K562 (cell line): ENCODE results near the gene ADAM8. TPM values are rescaled to one million over a fixed set of nuclear protein-coding genes. Genes with fewer than 3 reads are reported as not detected.

Experiments
- ATAC-seq: fragments of 200-7000 bp; cut with Tn5 transposase; 3 replicates; pipeline ENCODE4 v1.9.1; 2020; ENCODE audit warnings: moderate library complexity
- BruUV-seq: library from RNA; stranded (reverse); fragments of 400-500 nt; replicated peaks from 2 replicates; lab custom pipeline; 2021; lab: Mats Ljungman, UMichigan
- CTCF ChIA-PET: fragments of 300-600 bp; formaldehyde crosslinking; extraction: SDS; loops from one replicate; lab custom pipeline; 2021; ENCODE audit warnings: low intra/inter-chr PET ratio; lab: Yijun Ruan, JAX
- POLR2A ChIA-PET: fragments of 300-600, 350-650 bp; sonication (Branson Sonifier 250); formaldehyde crosslinking; extraction: SDS; loops from one replicate; lab custom pipeline; 2021; ENCODE audit warnings: antibody characterized with exemption, inconsistent platforms; lab: Yijun Ruan, JAX
- DNase-seq, 4 experiments: peaks; one replicate each; pipeline versions ENCODE4 v3.0.0 to v3.0.0-alpha.2; 2011 to 2018; ENCODE audit warnings: low spot score in 3 of 4, mixed read lengths in 3 of 4; ENCODE audit errors: extremely low read depth in 1 of 4
- FAIRE-seq: peaks from 2 replicates; lab custom pipeline; 2011; peaks lifted over from hg19 to GRCh38; lab: Jason Lieb, UNC
- H2AFZ ChIP-seq: 2 replicates; pipeline ENCODE4 v1.6.0; 2011; ENCODE audit warnings: low read depth, low read length, control low read depth, inconsistent platforms
- H3K27ac ChIP-seq: fragments of 200-600 bp; 3 replicates; pipeline ENCODE4 v1.8.0; 2011; ENCODE audit warnings: low read depth, mild to moderate bottlenecking, control low read depth, inconsistent platforms, low read length, moderate library complexity, mixed read lengths; ENCODE audit errors: extremely low read depth
- H3K27me3 ChIP-seq, 2 experiments: fragments of 300-600 bp in 1 of 2; 2 replicates in 1 of 2; 3 replicates in 1 of 2; pipeline versions ENCODE4 v1.6.0 to v1.8.0; 2011; ENCODE audit warnings: inconsistent platforms in 2 of 2, low read length in 2 of 2, mild to moderate bottlenecking in 1 of 2, mixed read lengths in 1 of 2, moderate library complexity in 1 of 2; ENCODE audit not compliant: control insufficient read depth in 2 of 2, insufficient read depth in 2 of 2
- H3K36me3 ChIP-seq: fragments of 300-600 bp; 3 replicates; pipeline ENCODE4 v1.8.0; 2011; ENCODE audit warnings: mild to moderate bottlenecking, low read length, inconsistent platforms; ENCODE audit not compliant: control insufficient read depth, insufficient read depth
- H3K4me1 ChIP-seq, 2 experiments: fragments of 200-600 bp in 1 of 2; replicated peaks in 1 of 2; 2 replicates in 1 of 2; 3 replicates in 1 of 2; pipeline versions ENCODE4 v1.5.1 to v1.8.0; 2011; ENCODE audit warnings: inconsistent platforms in 2 of 2, low read length in 2 of 2, mild to moderate bottlenecking in 1 of 2, mixed read lengths in 1 of 2, moderate library complexity in 1 of 2; ENCODE audit not compliant: control insufficient read depth in 2 of 2, insufficient read depth in 2 of 2
- H3K4me2 ChIP-seq: 2 replicates; pipeline ENCODE4 v1.6.1; 2011; ENCODE audit warnings: low read length, control low read depth, inconsistent platforms, mixed read lengths; ENCODE audit not compliant: insufficient read depth
- H3K4me3 ChIP-seq: fragments of 200-600 bp; sonication (generic), shearing (Covaris generic); 2 replicates; pipeline ENCODE4 v1.5.1; 2016; ENCODE audit warnings: control low read depth, inconsistent platforms
- H3K79me2 ChIP-seq: fragments of 200-600 bp; 3 replicates; pipeline ENCODE4 v1.8.0; 2011; ENCODE audit warnings: low read length, inconsistent platforms; ENCODE audit not compliant: control insufficient read depth, insufficient read depth
- H3K9ac ChIP-seq, 2 experiments: 2 replicates each; pipeline versions ENCODE4 v1.6.0 to v1.6.1; 2011; ENCODE audit warnings: low read depth in 2 of 2, low read length in 2 of 2, control low read depth in 1 of 2, inconsistent platforms in 1 of 2, mild to moderate bottlenecking in 1 of 2, mixed read lengths in 1 of 2; ENCODE audit not compliant: insufficient read depth in 1 of 2
- H3K9me1 ChIP-seq: one replicate; pipeline ENCODE4 v1.6.0; 2011; ENCODE audit warnings: inconsistent platforms, mild to moderate bottlenecking, low read length, moderate library complexity; ENCODE audit not compliant: control insufficient read depth, insufficient read depth
- H3K9me3 ChIP-seq: replicated peaks from 2 replicates; pipeline ENCODE4 v1.5.1; 2011; ENCODE audit warnings: low read depth, low read length, inconsistent platforms; ENCODE audit not compliant: control insufficient read depth, insufficient read depth
- H4K20me1 ChIP-seq: replicated peaks from 2 replicates; pipeline ENCODE4 v1.6.1; 2011; ENCODE audit warnings: low read length, inconsistent platforms, mixed read lengths; ENCODE audit not compliant: control insufficient read depth, insufficient read depth
- CEBPG ChIP-seq, 3 experiments: fragments of 200-800 bp in 1 of 3; sonication (Bioruptor generic) in 1 of 3; sonication (generic) in 1 of 3; formaldehyde crosslinking in 1 of 3; IDR thresholded peaks in 2 of 3; conservative IDR thresholded peaks in 1 of 3; 2 replicates each; pipeline versions ENCODE4 v1.6.1 to v1.8.0; 2016 to 2022; ENCODE audit warnings: missing compliant biosample characterization in 2 of 3, missing genetic modification characterization in 2 of 3, mild to moderate bottlenecking in 1 of 3, missing genetic modification reagents in 1 of 3
- DIDO1 ChIP-seq: fragments of 450-650 bp; IDR thresholded peaks from 2 replicates; pipeline ENCODE4 v1.6.1; 2016; ENCODE audit warnings: low read depth, missing biosample characterization, missing genetic modification characterization
- MCM3 ChIP-seq: fragments of 450-650 bp; IDR thresholded peaks from 2 replicates; pipeline ENCODE4 v1.6.1; 2016
- NCOA2 ChIP-seq, 2 experiments: fragments of 450-650 bp; IDR thresholded peaks; 2 replicates each; pipeline ENCODE4 v1.6.1; 2018; ENCODE audit warnings: mild to moderate bottlenecking in 2 of 2, moderate library complexity in 1 of 2; ENCODE audit not compliant: partially characterized antibody in 2 of 2
- PCBP1 ChIP-seq: fragments of 200-400 bp; formaldehyde crosslinking; IDR thresholded peaks from 2 replicates; pipeline ENCODE4 v1.6.1; 2018; ENCODE audit warnings: mild to moderate bottlenecking, low read depth, low read length; ENCODE audit not compliant: poor library complexity, severe bottlenecking
- PHF20 ChIP-seq: fragments of 450-650 bp; IDR thresholded peaks from 2 replicates; pipeline ENCODE4 v1.6.1; 2018; ENCODE audit not compliant: partially characterized antibody
- RBM39 ChIP-seq: fragments of 200-400 bp; formaldehyde crosslinking; optimal IDR thresholded peaks from 2 replicates; pipeline ENCODE3; 2018; ENCODE audit warnings: low read depth, low read length
- SETDB1 ChIP-seq: IDR thresholded peaks from one replicate; pipeline ENCODE4 v1.6.1; 2012; ENCODE audit warnings: low read length, control low read depth, inconsistent platforms
- SIX5 ChIP-seq, 2 experiments: IDR thresholded peaks; 2 replicates each; pipeline ENCODE4 v1.6.1; 2011; ENCODE audit warnings: low read length in 2 of 2, borderline replicate concordance in 1 of 2, low read depth in 1 of 2, mild to moderate bottlenecking in 1 of 2, moderate library complexity in 1 of 2; ENCODE audit not compliant: insufficient read depth in 1 of 2
- SRSF9 ChIP-seq: fragments of 200-400 bp; formaldehyde crosslinking; IDR thresholded peaks from 2 replicates; pipeline ENCODE4 v1.6.1; 2017; ENCODE audit warnings: low read depth, low read length, borderline replicate concordance
- TEAD2 ChIP-seq: fragments of 450-650 bp; IDR thresholded peaks from 2 replicates; pipeline ENCODE4 v1.6.1; 2016; ENCODE audit warnings: missing genetic modification characterization, control low read depth, missing compliant biosample characterization
- ZKSCAN1 ChIP-seq: fragments of 150-350 bp; IDR thresholded peaks from 2 replicates; pipeline ENCODE4 v1.6.1; 2016; ENCODE audit warnings: low read depth, low read length
- ZNF140 ChIP-seq: fragments of 250-450 bp; sonication (Bioruptor Pico); IDR thresholded peaks from 2 replicates; pipeline ENCODE4 v1.8.0; 2021; ENCODE audit warnings: moderate library complexity, mild to moderate bottlenecking, inconsistent platforms
- ZNF217 ChIP-seq: sonication (generic); formaldehyde crosslinking; IDR thresholded peaks from 2 replicates; pipeline ENCODE4 v1.8.0; 2022; ENCODE audit warnings: mild to moderate bottlenecking, missing genetic modification reagents
- ZNF609 ChIP-seq: sonication (generic); formaldehyde crosslinking; IDR thresholded peaks from 2 replicates; pipeline ENCODE4 v1.8.1; 2023; ENCODE audit warnings: missing genetic modification reagents, mild to moderate bottlenecking, borderline replicate concordance
- ZNF766 ChIP-seq: fragments of 200-800 bp; sonication (Bioruptor generic); conservative IDR thresholded peaks from 2 replicates; pipeline ENCODE4 v1.6.1; 2016; ENCODE audit warnings: missing genetic modification characterization, missing compliant biosample characterization
- WGBS: fragments of 100-300 bp; shearing (Covaris generic); methylation state at CpG from one replicate; pipeline ENCODE4 v1.1.6; 2016; ENCODE audit warnings: low coverage, mixed read lengths; ENCODE audit not compliant: insufficient coverage; ENCODE audit errors: missing lambda C conversion rate; 5-methylcytosine and 5-hydroxymethylcytosine counted together
- in situ Hi-C: fragments of 300-500 bp; cut with MboI; formaldehyde crosslinking; loops from 4 replicates; pipeline ENCODE4 v1.15.0; 2018; ENCODE audit warnings: inconsistent platforms, mixed read lengths
- intact Hi-C: fragments of 100-400 bp; cut with micrococcal nuclease; formaldehyde crosslinking; loops from 2 replicates; pipeline ENCODE4 v1.14.2; 2022
- polyA plus RNA-seq, 8 experiments: library from polyadenylated mRNA; depleted of rRNA in 4 of 8; stranded (reverse) in 5 of 8; unstranded in 3 of 8; fragments of >200 nt; fragmentation: Nextera tagmentation in 2 of 8; fragmentation: Illumina TruSeq in 1 of 8; extraction: Ambion mirVana in 2 of 8; extraction: Trizol in 1 of 8; gene quantifications; 2 replicates each; pipeline versions ENCODE4 v1.2.1 to v1.2.3, GENCODE V29; 2011 to 2014; ENCODE audit warnings: inconsistent platforms in 1 of 8, missing spikeins in 1 of 8
- total RNA-seq, 7 experiments: library from RNA; depleted of rRNA in 6 of 7; stranded (reverse); fragments of >200 nt in 6 of 7; fragmentation: Illumina TruSeq in 2 of 7; extraction: Trizol in 2 of 7; gene quantifications; 2 replicates each; pipeline versions ENCODE4 v1.2.1 to v1.2.3, GENCODE V29; 2011 to 2021; ENCODE audit warnings: low replicate concordance in 1 of 7

Gene ADAM8
- total and polyA plus RNA-seq, 9 of the 15 experiments (the other 6 are each of a cell fraction or from before 2014, with no cell fraction given) = 0.07 to 7.0 (median 1.1) TPM

DNA sequence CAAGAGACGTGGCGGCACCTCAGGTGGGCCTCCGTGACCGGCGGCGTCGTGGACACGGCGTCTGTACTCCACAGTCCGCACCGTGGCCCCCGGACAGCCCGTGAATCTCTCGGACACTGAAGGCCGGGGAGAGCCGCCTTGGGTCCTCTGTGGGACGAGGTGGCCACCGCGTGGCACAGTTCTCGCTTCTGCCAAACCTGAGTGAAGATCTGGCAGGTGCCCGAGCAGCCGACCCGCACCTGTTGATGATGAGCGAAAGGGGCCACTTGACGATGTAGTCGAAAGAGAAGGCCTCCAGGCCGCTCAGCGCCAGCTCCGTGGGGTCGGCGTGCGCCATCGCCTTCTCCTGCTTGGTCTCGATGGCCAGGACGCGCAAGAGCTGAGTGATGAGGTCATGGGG, 8.5 kb upstream of the ADAM8 start:
- no peak overlapping the region for H2AFZ ChIP-seq
- no peak for DNase-seq
- in situ Hi-C loops = no loop called here

More for the DNA sequence above, 8.5 kb upstream of the ADAM8 start:
- Histone ChIP-seq H3K9me3 (no peaks in the 10 kb centered on the region), H3K27me3 (no peaks in the 10 kb centered on the region), H3K4me2 (no peak overlapping the region), H3K79me2 (no peaks in the 10 kb centered on the region), H3K4me3 (no peak overlapping the region), H3K36me3 (peaks cover 70% of the 10 kb centered on the region; the same call in 2 of the 3 replicates), H3K9ac (no peak overlapping the region), H4K20me1 (no peaks in the 10 kb centered on the region), H3K4me1 (peaks cover 0 to 9% of the 10 kb centered on the region in 2 experiments; a peak in 2 of 5 replicates), H3K9me1 (no peaks in the 10 kb centered on the region), H3K27ac (no peak overlapping the region)
- ChIA-PET POLR2A (no interaction called here), CTCF (no interaction called here)
- TF ChIP-seq MCM3 (no peak), ZNF766 (CRISPR knock-in tag) (no peak), DIDO1 (tag) (no peak), ZNF609 (CRISPR knock-in tag) (no peak), RBM39 (no peak), ZNF217 (CRISPR knock-in tag) (no peak), ZNF140 (CRISPR knock-in tag) (no peak), CEBPG (CRISPR knock-in tag; IDR thresholded peaks at IDR 0.05) (no peak), CEBPG (tag; conservative IDR thresholded peaks at IDR 0.05 in 1 of 2, IDR thresholded peaks at IDR 0.05 in 1 of 2) (no peak), NCOA2 (IDR thresholded peaks at IDR 0.05; ENCODE audit: partially characterized antibody in 2 of 2) (no peak), SRSF9 (no peak), TEAD2 (tag) (no peak), PCBP1 (no peak), PHF20 (no peak), ZKSCAN1 (no peak), SIX5 (IDR thresholded peaks at IDR 0.05; ENCODE audit: borderline replicate concordance in 1 of 2, insufficient read depth in 1 of 2, low read depth in 1 of 2, low read length in 2 of 2) (no peak), SETDB1 (no peak)
- no peak for ATAC-seq
- FAIRE-seq = no peak
- 98% methylated on average over 23 of the region's 36 CpGs for WGBS
- intact Hi-C loops = no loop called here
- BruUV-seq = no TSS peak
